Astrocyte (in vitro differentiated cells and primary cell): ENCODE results near the gene VLDLR. TPM values are rescaled to one million over a fixed set of nuclear protein-coding genes. Genes with fewer than 3 reads are reported as not detected.
"Not testable (repeated sequence)": the region's sequence is repeated elsewhere in the genome, so short reads cannot be mapped to it uniquely, and the experiment has no call there.

Source experiments
- DNase-seq: peaks from one replicate; pipeline ENCODE4 v3.0.0-alpha.2; 2010; ENCODE audit warnings: low read depth
- FAIRE-seq: peaks from 2 replicates; lab custom pipeline; 2011; peaks lifted over from hg19 to GRCh38; lab: Jason Lieb, UNC
- H2AFZ ChIP-seq: 2 replicates; pipeline ENCODE4 v1.6.0; 2012; ENCODE audit warnings: low read depth, low read length, inconsistent platforms
- H3K27ac ChIP-seq: 2 replicates; pipeline ENCODE4 v1.5.1; 2011; ENCODE audit warnings: low read depth, low read length, inconsistent platforms
- H3K27me3 ChIP-seq: 2 replicates; pipeline ENCODE4 v1.6.0; 2011; ENCODE audit warnings: low read length, inconsistent platforms; ENCODE audit not compliant: insufficient read depth
- H3K36me3 ChIP-seq: 2 replicates; pipeline ENCODE4 v1.5.1; 2011; ENCODE audit warnings: low read length, inconsistent platforms; ENCODE audit not compliant: insufficient read depth
- H3K4me1 ChIP-seq: 2 replicates; pipeline ENCODE4 v1.5.1; 2011; ENCODE audit warnings: low read length, inconsistent platforms; ENCODE audit not compliant: insufficient read depth
- H3K4me2 ChIP-seq: 2 replicates; pipeline ENCODE4 v1.6.0; 2012; ENCODE audit warnings: low read length, inconsistent platforms
- H3K4me3 ChIP-seq: 2 replicates; pipeline ENCODE4 v1.5.1; 2011; ENCODE audit warnings: low read depth, mild to moderate bottlenecking, low read length, inconsistent platforms; ENCODE audit not compliant: insufficient read depth
- H3K79me2 ChIP-seq: 2 replicates; pipeline ENCODE4 v1.6.0; 2012; ENCODE audit warnings: mild to moderate bottlenecking, low read length, inconsistent platforms; ENCODE audit not compliant: insufficient read depth
- H3K9ac ChIP-seq: 2 replicates; pipeline ENCODE4 v1.6.0; 2012; ENCODE audit warnings: mild to moderate bottlenecking, low read length, inconsistent platforms
- H3K9me3 ChIP-seq: 2 replicates; pipeline ENCODE4 v1.5.1; 2012; ENCODE audit warnings: low read depth, mild to moderate bottlenecking, low read length, inconsistent platforms; ENCODE audit not compliant: insufficient read depth
- H4K20me1 ChIP-seq: 2 replicates; pipeline ENCODE4 v1.6.0; 2012; ENCODE audit warnings: low read length, inconsistent platforms; ENCODE audit not compliant: insufficient read depth
- H3K27ac Mint-ChIP-seq: one replicate; pipeline ENCODE4 v1.8.0; 2021; ENCODE audit warnings: mild to moderate bottlenecking, mixed read lengths; ENCODE audit not compliant: unreplicated experiment
- H3K27me3 Mint-ChIP-seq: one replicate; pipeline ENCODE4 v1.8.0; 2021; ENCODE audit warnings: low read depth, mixed read lengths; ENCODE audit not compliant: unreplicated experiment
- H3K36me3 Mint-ChIP-seq: one replicate; pipeline ENCODE4 v1.8.0; 2021; ENCODE audit warnings: low read depth, mixed read lengths; ENCODE audit not compliant: unreplicated experiment
- H3K4me1 Mint-ChIP-seq: one replicate; pipeline ENCODE4 v1.8.0; 2021; ENCODE audit warnings: low read depth, mixed read lengths; ENCODE audit not compliant: unreplicated experiment
- H3K4me3 Mint-ChIP-seq: one replicate; pipeline ENCODE4 v1.8.0; 2021; ENCODE audit warnings: mild to moderate bottlenecking, moderate library complexity, mixed read lengths; ENCODE audit not compliant: unreplicated experiment
- H3K9me3 Mint-ChIP-seq: one replicate; pipeline ENCODE4 v1.8.0; 2021; ENCODE audit warnings: mild to moderate bottlenecking, mixed read lengths; ENCODE audit not compliant: unreplicated experiment
- CTCF ChIP-seq: IDR thresholded peaks from 2 replicates; pipeline ENCODE4 v1.5.1; 2011; ENCODE audit warnings: low read depth, mild to moderate bottlenecking, inconsistent platforms, low read length, moderate library complexity; ENCODE audit not compliant: insufficient read depth
- EZH2 ChIP-seq: IDR thresholded peaks from 2 replicates; pipeline ENCODE4 v1.6.1; 2012; ENCODE audit warnings: mild to moderate bottlenecking, low read length, inconsistent platforms; ENCODE audit not compliant: insufficient read depth
- total RNA-seq: library from RNA; stranded (reverse); gene quantifications from 2 replicates; pipeline ENCODE4 v1.2.1, GENCODE V29; 2021

Gene VLDLR
- total RNA-seq, 1 donor from 2014 or later = 63.2 TPM

GRCh38 chr9:2700398-2700797, 78.8 kb downstream of the VLDLR start:
- H3K4me3 Mint-ChIP-seq = no peak overlapping the region
- Histone ChIP-seq H3K27ac (no peak overlapping the region), H3K36me3 (peaks cover 2% of the 10 kb centered on the region), H2AFZ (no peak overlapping the region), H3K4me2 (no peak overlapping the region), H3K4me3 (no peak overlapping the region), H3K9me3 (no peaks in the 10 kb centered on the region), H3K27me3 (no peaks in the 10 kb centered on the region), H3K9ac (no peak overlapping the region), H4K20me1 (no peaks in the 10 kb centered on the region), H3K79me2 (no peaks in the 10 kb centered on the region), H3K4me1 (no peaks in the 10 kb centered on the region)
- TF ChIP-seq CTCF = no peak
- TF ChIP-seq EZH2 = no peak
- H3K9me3 Mint-ChIP-seq = no peaks in the 10 kb centered on the region
- H3K27ac Mint-ChIP-seq = no peak overlapping the region
- FAIRE-seq (no peak), DNase-seq (no peak)
- peaks cover 2% of the 10 kb centered on the region for H3K4me1 Mint-ChIP-seq
- no peaks in the 10 kb centered on the region for H3K27me3 Mint-ChIP-seq
- peaks cover 4% of the 10 kb centered on the region for H3K36me3 Mint-ChIP-seq

GRCh38 chr9:2700909-2701550, 79.4 kb downstream of the VLDLR start:
- no peak overlapping the region for H3K4me3 ChIP-seq
- H2AFZ ChIP-seq = no peak overlapping the region
- Mint-ChIP-seq H3K27ac (no peak overlapping the region), H3K4me1 (peaks cover 2% of the 10 kb centered on the region), H3K36me3 (peaks cover 4% of the 10 kb centered on the region), H3K27me3 (no peaks in the 10 kb centered on the region), H3K4me3 (no peak overlapping the region), H3K9me3 (no peaks in the 10 kb centered on the region)
- no peak overlapping the region for H3K4me2 ChIP-seq
- H3K9ac ChIP-seq = no peak overlapping the region
- no peaks in the 10 kb centered on the region for H4K20me1 ChIP-seq
- TF ChIP-seq EZH2 (no peak), CTCF (no peak)
- H3K27ac ChIP-seq = no peak overlapping the region
- no peaks in the 10 kb centered on the region for H3K4me1 ChIP-seq
- no peak for DNase-seq
- no peaks in the 10 kb centered on the region for H3K79me2 ChIP-seq
- H3K36me3 ChIP-seq = peaks cover 2% of the 10 kb centered on the region
- H3K9me3 ChIP-seq = no peaks in the 10 kb centered on the region
- no peak for FAIRE-seq
- no peaks in the 10 kb centered on the region for H3K27me3 ChIP-seq

GRCh38 chr9:2704504-2704903, 82.9 kb downstream of the VLDLR start:
- H3K36me3 Mint-ChIP-seq = peaks cover 4% of the 10 kb centered on the region
- H3K4me1 ChIP-seq = no peaks in the 10 kb centered on the region
- no peaks in the 10 kb centered on the region for H3K9me3 Mint-ChIP-seq
- no peak overlapping the region for H3K9ac ChIP-seq
- H2AFZ ChIP-seq = no peak overlapping the region
- no peak for FAIRE-seq
- no peaks in the 10 kb centered on the region for H4K20me1 ChIP-seq
- H3K4me2 ChIP-seq = no peak overlapping the region
- H3K4me1 Mint-ChIP-seq = peaks cover 2% of the 10 kb centered on the region
- no peak overlapping the region for H3K4me3 ChIP-seq
- TF ChIP-seq EZH2 (no peak), CTCF (no peak)
- no peaks in the 10 kb centered on the region for H3K9me3 ChIP-seq
- no peaks in the 10 kb centered on the region for H3K27me3 ChIP-seq
- H3K27me3 Mint-ChIP-seq = no peaks in the 10 kb centered on the region
- H3K36me3 ChIP-seq = peaks cover 2% of the 10 kb centered on the region
- no peaks in the 10 kb centered on the region for H3K79me2 ChIP-seq
- H3K4me3 Mint-ChIP-seq = no peak overlapping the region
- peak; percentile 25 for DNase-seq
- H3K27ac ChIP-seq = no peak overlapping the region
- H3K27ac Mint-ChIP-seq = no peak overlapping the region

GRCh38 chr9:2707256-2707655, 85.7 kb downstream of the VLDLR start:
- H3K4me3 Mint-ChIP-seq, H3K4me3 ChIP-seq, H3K9me3 ChIP-seq, H2AFZ ChIP-seq, H3K27me3 Mint-ChIP-seq, H3K27me3 ChIP-seq, H3K27ac ChIP-seq, H3K36me3 ChIP-seq, H3K27ac Mint-ChIP-seq, FAIRE-seq, H3K4me2 ChIP-seq, H4K20me1 ChIP-seq, H3K79me2 ChIP-seq, H3K4me1 Mint-ChIP-seq, H3K9ac ChIP-seq, H3K9me3 Mint-ChIP-seq, DNase-seq, H3K36me3 Mint-ChIP-seq, H3K4me1 ChIP-seq: not testable (repeated sequence)
